ENCODE results near the gene TTC13.

Gene TTC13

DNA sequence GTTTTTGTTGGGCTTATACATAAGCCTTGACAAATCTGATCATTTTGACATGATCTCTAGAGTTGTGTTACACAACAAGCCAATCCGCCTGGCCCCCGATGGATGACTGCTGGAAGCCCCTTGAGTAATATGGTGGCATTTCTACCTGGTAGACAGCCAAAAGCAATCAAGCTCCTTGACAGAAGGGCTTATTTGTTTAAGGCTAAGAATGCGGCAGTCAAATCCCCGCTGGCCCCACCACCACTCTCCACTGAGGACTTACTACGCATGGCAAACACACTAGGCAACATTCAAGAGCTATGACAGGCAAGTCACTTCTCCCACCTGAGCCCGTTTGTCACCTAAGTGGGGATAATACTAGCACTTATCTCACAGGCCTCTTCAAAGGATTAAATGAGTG, 77.0 kb downstream of the TTC13 start:
- DNase-seq: no peak

DNA sequence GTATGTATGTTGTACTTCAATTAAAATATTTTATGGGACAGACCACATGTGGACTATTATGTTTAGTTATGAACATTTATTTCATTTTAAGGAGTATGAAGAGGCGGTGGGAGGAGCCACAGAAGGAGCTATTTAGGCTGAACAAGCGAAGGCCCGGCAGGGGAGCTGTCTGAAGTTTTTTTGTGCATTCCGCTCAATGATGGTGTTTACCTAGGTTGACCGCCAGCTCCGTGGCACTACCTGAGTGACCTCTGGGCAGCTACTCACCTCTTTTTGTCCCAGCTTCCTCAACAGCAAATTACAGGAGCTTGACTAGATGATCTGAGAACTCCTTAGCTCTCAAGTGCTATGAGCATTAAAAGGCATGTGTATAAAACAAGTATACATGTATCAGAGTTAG, 77.7 kb downstream of the TTC13 start:
- no peak for DNase-seq

DNA sequence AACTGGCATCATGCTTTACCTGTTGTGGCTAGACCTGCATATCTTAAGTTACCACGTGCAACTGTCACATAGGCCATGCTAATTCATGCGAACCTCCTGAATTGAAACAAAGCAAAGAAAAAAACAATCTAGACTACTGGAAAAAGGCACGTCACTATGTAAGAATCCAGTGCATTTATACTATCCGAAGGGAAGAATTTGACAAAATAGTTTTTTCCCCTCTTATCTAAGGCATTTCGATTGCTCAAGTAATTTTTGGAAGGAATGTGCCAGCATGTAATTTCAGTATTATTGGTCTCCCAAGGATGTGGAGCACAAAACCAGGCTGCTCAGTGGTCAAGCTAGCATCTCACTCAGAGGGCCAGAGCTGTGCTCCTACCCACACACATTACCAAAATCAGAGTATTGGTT, 78.8 kb downstream of the TTC13 start:
- no peak for DNase-seq

DNA sequence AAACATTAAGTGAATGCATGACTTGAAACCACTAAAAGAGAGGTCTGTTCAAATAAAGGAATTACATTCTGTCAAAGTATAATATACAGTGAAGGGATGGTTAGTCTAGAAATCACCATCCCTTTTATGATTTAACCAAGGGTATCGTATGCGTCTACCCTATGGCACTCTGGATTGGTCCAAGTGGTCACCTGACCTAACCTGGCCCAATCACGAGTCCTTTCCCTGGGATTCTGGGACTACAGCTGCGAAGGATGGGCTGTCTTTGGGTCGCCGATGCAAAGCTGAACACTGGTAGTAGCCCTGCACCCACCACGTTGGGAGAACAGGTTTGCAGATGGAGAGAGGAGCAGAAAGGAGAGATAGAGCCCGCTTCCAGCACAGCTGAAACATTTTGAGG, 79.9 kb downstream of the TTC13 start:
- DNase-seq: no peak

DNA sequence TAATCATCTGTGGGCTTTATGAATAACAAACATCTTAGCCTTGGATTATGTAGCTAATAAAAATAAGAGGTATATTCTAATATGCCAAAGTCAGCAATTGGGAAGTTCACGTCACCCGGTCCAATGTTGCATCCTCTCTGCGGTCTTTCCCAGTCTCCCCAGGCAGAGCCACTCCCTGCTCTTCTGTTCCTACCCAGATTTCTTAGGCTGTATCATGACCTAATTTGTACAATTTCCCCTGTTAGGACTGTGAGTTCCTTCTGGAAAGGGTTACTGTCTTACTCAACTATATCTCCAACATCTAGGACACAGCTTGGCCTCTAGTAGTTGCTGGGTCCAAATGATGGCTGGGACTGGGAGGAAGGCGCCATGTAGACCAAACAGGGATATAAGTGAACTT, 80.5 kb downstream of the TTC13 start:
- no peak for DNase-seq

DNA sequence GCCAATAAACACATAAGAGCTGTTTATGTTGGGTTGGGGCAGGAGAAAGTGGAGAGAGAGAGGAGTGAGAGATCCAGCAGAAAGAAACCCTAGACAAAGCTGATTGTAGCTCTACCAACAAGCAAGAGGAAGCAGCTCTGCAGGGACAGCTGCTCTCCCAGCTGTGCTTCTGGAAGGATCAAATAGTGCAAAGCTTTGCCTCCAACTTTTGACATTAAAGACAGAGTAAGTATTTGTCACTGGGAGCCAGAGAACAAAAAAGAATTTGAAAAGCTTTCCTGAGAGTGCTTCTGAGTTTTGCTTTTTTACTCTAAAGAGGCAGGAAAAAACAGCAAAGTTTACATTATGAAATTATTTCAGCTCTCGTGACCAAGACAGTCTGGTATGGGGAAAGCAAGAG, 81.9 kb downstream of the TTC13 start:
- DNase-seq: no peak

DNA sequence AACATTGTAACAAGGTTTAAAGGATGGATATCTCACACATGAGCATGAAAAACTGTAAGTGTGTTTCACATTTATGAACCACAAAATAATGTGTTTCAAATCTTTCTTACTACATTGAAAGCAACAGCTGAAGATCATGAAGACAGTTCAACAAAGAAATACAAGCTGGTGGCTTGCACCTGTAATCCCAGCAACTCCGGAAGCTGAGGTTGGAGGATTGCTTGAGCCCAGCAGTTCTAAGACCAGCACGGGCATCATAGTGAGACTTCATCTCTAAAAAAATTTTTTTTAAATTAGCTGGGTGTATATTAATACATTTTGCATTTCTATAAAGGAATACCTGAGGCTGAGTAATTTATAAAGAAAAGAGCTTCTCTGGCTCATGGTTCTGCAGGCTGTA, 83.2 kb downstream of the TTC13 start:
- no peak for DNase-seq

DNA sequence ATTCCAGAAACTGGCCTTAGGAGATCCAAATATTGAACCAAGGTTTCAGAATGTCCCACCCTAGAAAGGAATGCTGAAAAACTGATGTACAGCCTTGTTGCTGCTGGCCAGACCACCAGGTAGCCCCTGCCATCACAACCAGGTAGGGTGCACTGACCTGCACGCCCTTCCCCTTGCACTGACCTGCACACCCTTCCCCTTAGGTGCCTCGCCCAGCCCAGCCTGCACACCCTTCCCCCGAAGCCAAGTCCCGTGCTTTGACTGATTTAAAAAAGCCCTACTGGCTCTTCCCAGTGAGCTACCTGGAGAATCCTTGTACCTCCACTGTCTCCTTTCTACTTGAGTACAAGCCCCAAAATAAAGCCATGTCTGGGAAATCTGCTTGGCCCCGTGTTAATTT, 84.0 kb downstream of the TTC13 start:
- no peak for DNase-seq

DNA sequence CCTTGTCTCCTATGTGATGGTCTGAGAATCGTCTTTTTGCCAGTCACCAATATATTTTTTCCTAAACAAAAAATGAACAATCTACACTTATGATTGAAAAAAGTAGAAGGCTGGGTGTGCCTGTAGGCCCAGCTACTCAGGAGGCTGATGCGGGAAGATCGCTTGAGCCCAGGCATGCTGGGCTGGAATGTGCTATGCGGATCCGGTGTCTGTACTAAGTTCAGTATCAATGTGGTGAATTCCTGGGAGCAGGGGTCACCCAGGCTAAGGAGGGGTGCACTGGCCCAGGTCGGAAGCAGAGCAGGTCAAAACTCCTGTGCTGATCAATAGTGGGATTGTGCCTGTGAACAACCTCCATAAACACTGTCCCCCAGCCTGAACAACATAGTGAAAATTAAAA, 84.6 kb downstream of the TTC13 start:
- no peak for DNase-seq

DNA sequence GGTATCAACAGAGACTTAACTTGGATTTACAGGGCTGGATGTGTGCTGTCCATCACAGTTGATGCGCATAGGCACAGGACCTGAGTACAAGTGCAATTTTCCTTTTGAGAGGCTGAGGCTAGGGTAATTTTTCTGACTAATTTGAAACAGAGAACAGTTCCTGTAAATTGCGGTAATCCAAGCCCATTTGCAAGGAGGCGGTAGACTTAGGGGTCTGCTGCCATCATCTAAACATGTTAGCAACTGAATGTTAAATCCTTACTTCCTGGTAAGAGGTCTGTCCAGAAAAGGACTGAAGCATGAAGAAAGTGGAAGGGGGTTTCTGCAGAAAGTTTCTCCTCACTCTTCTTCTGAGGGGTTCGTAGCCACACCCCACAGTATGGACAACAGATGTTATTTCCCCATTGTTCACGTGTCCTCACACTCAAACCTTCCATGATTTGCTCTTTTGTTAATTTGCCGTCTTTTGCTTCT, 86.6 kb downstream of the TTC13 start:
- DNase-seq: no peak

DNA sequence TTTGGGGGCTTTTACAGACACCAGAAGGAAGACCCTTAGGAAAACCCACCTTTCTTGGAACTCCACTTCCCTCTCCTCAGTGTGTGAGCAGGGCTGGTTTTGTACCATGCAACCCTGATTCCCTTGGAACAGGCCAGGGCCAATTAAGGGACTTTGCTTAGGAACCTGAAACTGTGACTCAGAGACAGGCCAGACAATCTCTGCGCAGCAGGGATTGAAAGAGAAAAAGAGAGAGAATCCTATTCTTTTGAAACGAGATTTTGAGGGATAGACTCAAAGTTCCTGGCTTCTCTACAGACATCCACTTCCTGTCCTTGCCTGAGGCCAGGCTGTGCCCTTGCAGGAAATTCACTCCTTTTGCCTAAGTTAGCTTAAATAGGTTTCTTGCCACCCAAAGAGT, 87.2 kb downstream of the TTC13 start:
- DNase-seq: no peak

DNA sequence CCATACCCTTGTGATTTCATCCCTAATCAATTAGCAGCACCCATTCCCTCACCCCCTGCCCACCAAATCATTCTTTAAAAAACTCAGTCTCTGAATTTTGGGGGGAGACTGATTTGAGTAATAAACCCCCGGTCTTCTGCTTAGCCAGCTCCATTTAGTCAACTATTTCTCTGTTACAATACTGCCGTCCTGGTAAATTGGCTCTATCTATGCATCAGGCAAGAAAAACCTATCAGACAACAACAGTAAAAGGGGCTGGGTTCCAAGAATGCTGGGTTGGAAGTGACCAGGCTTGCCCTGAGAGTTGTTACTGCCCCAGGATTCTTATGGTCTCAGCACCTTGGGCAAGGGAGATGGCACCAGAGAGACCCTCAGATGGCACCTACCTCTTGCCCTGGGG, 94.0 kb downstream of the TTC13 start:
- no peak for DNase-seq

DNA sequence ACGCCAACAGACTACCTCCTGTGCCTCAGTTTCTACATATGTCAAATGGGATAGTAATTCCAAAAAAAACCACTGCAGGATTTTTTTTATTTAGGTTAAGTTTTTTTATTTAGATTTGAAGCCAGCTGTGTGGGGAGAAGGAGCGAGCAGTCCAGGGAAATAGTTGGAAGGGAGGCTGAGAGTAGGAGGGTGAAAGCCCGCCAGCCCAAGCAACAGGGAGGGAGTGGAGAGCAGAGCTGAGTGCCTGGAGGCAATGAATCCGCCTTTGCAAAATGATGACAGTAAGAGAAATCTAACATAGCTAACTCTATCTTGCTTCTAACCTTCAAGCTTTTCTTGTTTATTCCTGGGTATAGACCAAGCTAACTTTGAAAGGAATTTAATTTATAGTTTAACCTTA, 94.7 kb downstream of the TTC13 start:
- no peak for DNase-seq

DNA sequence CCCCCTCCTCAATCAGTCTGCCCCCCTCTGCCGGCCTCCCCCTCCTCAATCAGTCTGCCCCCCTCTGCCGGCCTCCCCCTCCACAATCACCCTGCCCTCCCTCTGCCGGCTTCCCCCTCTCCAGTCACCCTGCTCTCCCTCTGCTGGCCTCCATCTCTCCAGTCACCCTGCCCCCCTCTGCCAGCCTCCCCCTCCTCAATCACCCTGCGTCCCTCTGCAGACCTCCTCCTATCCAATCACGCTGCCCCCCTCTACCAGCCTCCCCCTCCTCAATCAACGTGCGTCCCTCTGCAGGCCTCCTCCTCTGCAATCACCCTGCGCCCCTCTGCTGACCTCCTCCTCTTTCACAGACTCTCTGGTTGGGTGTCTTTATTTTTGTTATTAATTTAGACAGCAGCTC, 98.9 kb downstream of the TTC13 start:
- no peak for DNase-seq

DNA sequence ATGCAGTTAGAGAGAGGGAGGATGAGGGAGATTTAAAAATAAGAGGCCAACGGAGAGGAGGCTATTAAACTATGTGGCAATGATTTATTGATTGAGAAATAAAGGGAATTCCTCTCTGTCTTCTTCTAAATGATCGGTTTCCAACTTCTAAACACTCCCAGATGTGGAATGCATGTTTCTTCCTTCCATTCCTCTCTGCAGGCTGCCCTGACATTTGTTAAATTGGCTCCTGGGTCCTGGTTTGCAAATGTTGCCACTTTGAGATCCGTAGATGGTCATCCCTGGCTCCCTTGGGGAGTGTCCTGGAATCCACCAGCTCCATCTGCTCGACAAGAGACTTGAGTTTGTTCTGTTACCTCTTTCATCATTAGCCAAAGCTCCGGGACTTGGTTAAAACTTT, 100.1 kb downstream of the TTC13 start:
- DNase-seq: no peak

DNA sequence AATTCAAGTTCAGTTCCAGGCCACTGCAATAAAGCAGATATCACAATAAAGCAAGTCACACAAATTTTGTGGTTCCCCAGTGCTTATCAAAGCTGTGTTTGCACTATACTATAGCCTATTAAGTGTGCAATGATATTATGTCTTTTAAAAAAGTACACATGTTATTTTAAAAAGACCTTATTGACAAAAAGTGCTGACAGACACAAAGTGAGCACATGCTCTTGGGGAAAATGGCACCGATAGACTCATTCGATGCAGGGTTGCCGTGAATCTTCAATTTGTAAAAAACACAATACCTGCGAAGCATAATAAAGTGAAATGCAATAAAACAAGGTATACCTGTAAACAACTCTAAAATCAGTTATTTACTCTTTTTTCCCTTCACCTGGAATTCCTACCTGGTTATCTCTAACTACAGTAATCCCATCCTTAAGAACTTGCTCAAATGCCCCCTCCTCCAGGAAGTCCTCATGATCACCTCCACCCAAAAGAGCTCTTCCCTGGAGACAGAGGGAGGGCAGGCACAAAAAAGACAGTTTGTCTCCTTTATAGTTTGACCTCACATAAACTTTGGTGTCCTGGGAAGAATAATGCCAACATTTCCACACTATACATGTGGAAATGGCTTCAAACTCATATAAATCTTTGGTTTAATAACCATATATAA, 100.6 kb downstream of the TTC13 start:
- DNase-seq: no peak

DNA sequence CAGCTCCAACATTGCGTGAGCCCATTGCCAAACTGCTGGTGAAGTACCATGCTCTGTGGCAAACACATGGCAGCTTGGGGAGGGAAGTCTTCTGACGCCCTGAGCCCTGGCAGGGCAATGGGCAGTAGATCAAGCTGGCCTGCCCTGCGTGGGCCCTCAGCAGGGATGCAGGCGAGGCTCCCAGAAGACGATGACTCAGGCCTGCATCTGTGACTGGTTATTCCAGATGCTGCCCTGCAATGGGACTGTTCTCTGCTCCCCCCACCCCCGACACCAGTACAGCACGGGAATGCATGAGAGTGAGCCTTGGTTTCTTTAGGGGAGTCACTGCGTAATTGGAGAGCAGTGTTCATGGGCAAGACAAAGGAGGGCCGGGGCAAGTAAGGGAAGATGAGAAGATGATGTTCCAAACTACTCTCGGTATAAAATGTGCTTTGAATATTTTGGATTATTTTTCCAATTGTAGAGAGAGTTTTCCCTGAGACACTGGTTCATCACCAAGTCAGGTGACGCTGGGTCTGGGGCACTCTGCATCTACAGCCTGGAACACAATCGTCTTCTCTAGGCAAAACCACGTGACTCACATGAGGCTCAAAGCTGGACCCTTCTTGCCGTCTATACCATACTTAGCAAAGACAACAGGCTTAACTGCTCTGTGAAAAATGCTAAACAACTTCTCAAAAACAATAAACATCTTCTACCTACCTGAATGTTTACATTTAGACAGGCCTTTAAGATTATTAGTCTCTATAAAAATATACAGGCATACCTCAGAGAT, 101.3 kb downstream of the TTC13 start:
- no peak for DNase-seq

DNA sequence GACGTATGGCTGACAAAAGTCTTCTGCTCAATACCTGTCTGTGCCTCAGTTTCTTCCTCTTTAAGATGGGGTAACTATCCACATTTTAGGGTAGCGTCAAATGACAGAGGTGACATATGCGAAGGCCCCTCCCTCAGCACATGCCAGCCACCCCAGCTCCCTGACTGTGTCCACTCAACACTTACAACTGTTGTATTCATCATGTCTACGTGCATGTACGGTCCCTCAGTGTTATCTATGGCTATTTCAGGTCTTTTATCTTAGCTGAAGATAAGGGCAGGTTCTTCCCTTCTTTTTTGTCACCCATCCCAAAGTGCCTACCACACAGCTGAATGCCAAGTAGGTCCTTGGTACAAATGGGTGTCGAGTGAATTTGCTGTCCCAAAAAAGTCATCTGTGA, 102.0 kb downstream of the TTC13 start:
- DNase-seq: no peak

DNA sequence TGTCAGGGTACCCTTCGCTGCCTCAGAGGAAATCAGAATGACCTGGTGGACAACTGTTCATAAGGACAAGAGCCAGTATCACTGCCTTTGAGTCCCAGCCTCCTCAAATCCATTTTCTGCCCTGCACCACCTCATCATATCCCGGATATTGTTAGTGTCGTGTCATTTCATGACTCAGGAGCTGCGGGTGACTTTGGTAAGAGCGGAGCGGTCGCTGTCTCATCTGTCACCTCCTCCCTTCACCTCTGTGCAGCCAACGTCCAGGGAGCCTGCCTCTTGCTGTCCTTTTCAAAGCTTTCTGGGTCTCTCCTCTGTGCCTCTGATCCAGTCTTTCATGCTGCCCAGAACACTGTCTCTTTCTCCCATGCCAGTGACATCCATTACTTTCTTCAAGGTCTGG, 103.3 kb downstream of the TTC13 start:
- DNase-seq: no peak

DNA sequence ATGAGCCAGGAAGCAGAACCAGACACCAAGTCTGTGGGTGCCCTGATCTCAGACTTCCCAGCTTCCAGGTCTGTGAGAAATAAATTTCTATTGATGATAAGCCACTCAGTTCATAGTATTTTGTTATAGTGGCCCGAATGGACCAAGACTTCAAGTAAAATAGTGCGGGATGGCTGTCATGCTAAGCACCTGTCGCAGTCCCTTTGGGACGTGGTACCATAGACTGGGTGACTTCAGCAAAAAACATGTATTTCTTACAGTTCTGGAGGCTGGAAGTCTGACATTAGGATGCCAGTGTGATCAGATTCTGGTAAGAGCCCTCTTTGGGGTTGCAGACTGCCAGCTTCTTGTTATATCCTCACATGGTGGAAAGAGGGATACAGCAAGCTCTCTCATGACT, 107.7 kb downstream of the TTC13 start:
- DNase-seq: no peak

DNA sequence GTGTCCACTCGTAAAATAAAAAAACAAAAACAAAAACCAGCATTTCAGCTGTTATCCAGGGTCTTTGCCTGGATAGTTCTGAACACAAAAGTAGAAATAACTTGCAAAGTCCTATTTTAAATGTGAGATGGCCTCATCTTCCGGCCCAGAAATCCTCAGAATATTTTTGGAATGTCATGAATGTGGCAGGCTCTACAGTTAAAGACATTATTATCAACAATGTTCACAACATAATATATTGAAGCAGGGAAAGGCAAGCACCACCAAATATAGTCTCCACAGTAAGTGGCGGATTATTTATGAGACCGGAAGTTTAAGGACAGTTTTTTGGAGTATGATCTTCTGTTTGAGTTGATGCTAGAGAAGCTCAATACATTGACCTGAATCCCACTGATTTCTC, 109.2 kb downstream of the TTC13 start:
- DNase-seq: no peak

DNA sequence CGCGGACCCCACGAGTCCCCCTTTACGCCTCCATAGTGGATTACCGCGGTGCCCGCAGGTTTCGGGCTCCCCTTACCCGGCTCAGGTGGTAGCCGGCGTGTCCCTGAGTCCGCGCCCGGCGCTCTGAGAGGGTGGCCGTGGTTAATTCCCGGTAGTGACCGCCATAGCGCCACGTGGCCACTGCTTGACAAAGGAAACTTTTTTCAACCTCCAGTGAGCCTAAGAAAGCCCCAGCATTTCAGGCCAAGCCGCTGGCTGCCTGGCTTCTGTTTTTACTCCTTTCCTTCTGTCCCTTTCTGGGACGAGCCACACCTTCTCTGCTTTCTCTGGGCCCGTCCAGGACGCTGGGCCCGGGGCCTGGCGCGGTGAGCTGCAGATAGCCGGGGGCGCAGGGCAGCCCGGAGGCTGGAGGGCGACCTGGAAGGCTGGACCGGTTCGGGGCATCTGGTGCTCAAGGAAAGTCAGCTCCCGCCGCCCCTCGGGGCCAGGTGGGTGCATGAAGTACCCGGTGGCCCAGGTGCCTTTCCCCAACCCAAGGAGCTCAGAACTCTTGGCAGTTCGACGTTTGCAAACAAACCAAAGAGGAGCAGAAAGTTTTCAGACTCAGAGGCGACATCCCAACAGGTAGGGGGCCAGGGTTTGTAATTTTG, 109.8 kb downstream of the TTC13 start:
- DNase-seq: peak; percentile 47

DNA sequence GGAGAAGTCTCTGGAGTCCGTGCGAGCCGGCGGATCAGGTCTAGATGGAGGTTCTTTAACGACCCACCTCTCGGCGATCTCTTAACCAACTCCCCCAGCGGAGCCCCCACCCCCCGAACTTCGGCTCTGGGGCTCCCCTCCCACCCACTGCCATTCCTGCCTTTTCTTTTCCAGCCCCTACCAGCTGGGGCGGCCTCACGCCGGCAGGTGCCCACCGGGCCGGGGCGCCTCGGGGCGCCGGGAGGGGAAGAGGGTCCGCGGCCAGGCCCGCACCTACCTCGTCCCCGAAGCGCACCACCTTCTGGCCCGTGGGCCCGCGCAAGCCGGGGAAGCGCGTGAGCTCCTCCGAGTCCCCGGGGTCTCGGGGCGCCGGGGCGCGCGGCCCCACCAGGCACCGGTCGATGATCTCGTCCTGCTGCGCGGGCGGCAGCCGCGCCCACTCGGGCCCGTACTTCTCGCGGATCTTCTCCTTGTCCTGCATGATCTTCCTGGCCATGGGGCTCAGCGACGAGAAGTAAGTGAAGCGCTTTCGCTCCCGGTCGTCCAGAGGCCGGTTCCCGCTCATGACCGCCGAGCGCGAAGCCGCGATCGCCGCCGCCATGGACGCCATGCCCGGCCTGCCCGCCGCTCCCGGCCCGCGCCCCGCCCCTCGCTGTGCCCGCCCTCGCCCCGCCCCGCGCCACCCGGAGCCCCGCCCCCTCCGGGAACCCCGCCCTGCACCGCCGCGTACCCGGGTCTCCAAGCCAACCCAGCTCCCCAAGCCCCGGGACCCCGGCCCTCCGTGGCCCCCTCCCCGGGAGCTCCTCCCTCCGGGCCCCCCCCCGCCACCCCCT, 110.5 kb downstream of the TTC13 start, which contains the start of gene C1orf198:
TSS of gene C1orf198 (minus strand) at position 619 of the 833 bp plus-strand sequence. CDS start at position 610, 9 bp downstream.
- DNase-seq: peak; percentile 51
